SJCRH30 (cell line): Measurements from ENCODE around the gene RHBDF2. TPM values are rescaled to one million over a fixed set of nuclear protein-coding genes. Genes with fewer than 3 reads are reported as not detected.

Experiments
- DNase-seq, 2 experiments: peaks; one replicate each; pipeline ENCODE4 v3.0.0-alpha.2; 2015 to 2020
- H3K27ac ChIP-seq: fragments of 250-450 bp; sonication (Bioruptor Pico); 2 replicates; pipeline ENCODE4 v1.5.1; 2020; ENCODE audit warnings: mild to moderate bottlenecking, moderate library complexity
- H3K27me3 ChIP-seq: fragments of 250-450 bp; sonication (Bioruptor Pico); 2 replicates; pipeline ENCODE4 v1.5.1; 2020; ENCODE audit warnings: mild to moderate bottlenecking, moderate library complexity
- H3K36me3 ChIP-seq: fragments of 250-450 bp; sonication (Bioruptor Pico); 2 replicates; pipeline ENCODE4 v1.5.1; 2020; ENCODE audit warnings: mild to moderate bottlenecking, moderate library complexity
- H3K4me1 ChIP-seq: fragments of 250-450 bp; sonication (Bioruptor Pico); 2 replicates; pipeline ENCODE4 v1.5.1; 2020; ENCODE audit warnings: mild to moderate bottlenecking, moderate library complexity
- H3K4me3 ChIP-seq: fragments of 250-450 bp; sonication (Bioruptor Pico); 2 replicates; pipeline ENCODE4 v1.5.1; 2020; ENCODE audit warnings: mild to moderate bottlenecking, moderate library complexity
- H3K9me3 ChIP-seq: fragments of 250-450 bp; sonication (Bioruptor Pico); replicated peaks from 2 replicates; pipeline ENCODE4 v1.5.1; 2020; ENCODE audit warnings: mild to moderate bottlenecking, moderate library complexity
- total RNA-seq: library from RNA; depleted of rRNA; stranded (reverse); fragments of >200 nt; shearing (Covaris generic); gene quantifications from 2 replicates; pipeline ENCODE4 v1.2.3, GENCODE V29; 2014

RHBDF2 gene
- total RNA-seq, 1 experiment from 2014 or later: 2.5 TPM

- Histone ChIP-seq H3K4me3 (no peak overlapping the region), H3K4me1 (peaks cover 20% of the 10 kb centered on the region), H3K36me3 (no peaks in the 10 kb centered on the region), H3K9me3 (no peaks in the 10 kb centered on the region), H3K27ac (no peak overlapping the region), H3K27me3 (no peaks in the 10 kb centered on the region)
- DNase-seq: no peak
Measured at GRCh38 chr17:76502341-76503211, 1.4 kb upstream of the RHBDF2 start.

- Histone ChIP-seq H3K27me3 (no peaks in the 10 kb centered on the region), H3K4me3 (no peak overlapping the region), H3K27ac (no peak overlapping the region), H3K36me3 (no peaks in the 10 kb centered on the region), H3K4me1 (peaks cover 17% of the 10 kb centered on the region), H3K9me3 (no peaks in the 10 kb centered on the region)
- no peak for DNase-seq
Measured at GRCh38 chr17:76501827-76502307, 644 bp upstream of the RHBDF2 start.

- no peaks in the 10 kb centered on the region for H3K36me3 ChIP-seq
- H3K27ac ChIP-seq: no peak overlapping the region
- H3K4me3 ChIP-seq: no peak overlapping the region
- no peak for DNase-seq
- no peaks in the 10 kb centered on the region for H3K27me3 ChIP-seq
- H3K9me3 ChIP-seq: no peaks in the 10 kb centered on the region
- peaks cover 13% of the 10 kb centered on the region for H3K4me1 ChIP-seq
Measured at GRCh38 chr17:76500747-76501017, 541 bp downstream of the RHBDF2 start.

- Histone ChIP-seq H3K36me3 (no peaks in the 10 kb centered on the region), H3K4me1 (peaks cover 13% of the 10 kb centered on the region)
- no peak for DNase-seq
Measured at GRCh38 chr17:76500074-76500746, 1.0 kb downstream of the RHBDF2 start.

GRCh38 chr17:76499267-76499667, 2.0 kb downstream of the RHBDF2 start:
- H3K27ac ChIP-seq: no peak overlapping the region
- no peak overlapping the region for H3K4me3 ChIP-seq
- H3K36me3 ChIP-seq: no peaks in the 10 kb centered on the region
- H3K4me1 ChIP-seq: peaks cover 13% of the 10 kb centered on the region
- no peaks in the 10 kb centered on the region for H3K9me3 ChIP-seq
- DNase-seq: no peak
- H3K27me3 ChIP-seq: no peaks in the 10 kb centered on the region

More at GRCh38 chr17:76500074-76500746, 1.0 kb downstream of the RHBDF2 start:
- no peaks in the 10 kb centered on the region for H3K27me3 ChIP-seq
- H3K9me3 ChIP-seq: no peaks in the 10 kb centered on the region
- H3K27ac ChIP-seq: no peak overlapping the region
- H3K4me3 ChIP-seq: no peak overlapping the region

- no peaks in the 10 kb centered on the region for H3K36me3 ChIP-seq
- H3K9me3 ChIP-seq: no peaks in the 10 kb centered on the region
- DNase-seq: no peak
- H3K27ac ChIP-seq: no peak overlapping the region
- peaks cover 16% of the 10 kb centered on the region for H3K4me1 ChIP-seq
- H3K27me3 ChIP-seq: no peaks in the 10 kb centered on the region
- H3K4me3 ChIP-seq: no peak overlapping the region
Measured at GRCh38 chr17:76498876-76499251, 2.4 kb downstream of the RHBDF2 start.

GRCh38 chr17:76497979-76498875, 3.0 kb downstream of the RHBDF2 start:
- Histone ChIP-seq H3K27me3 (no peaks in the 10 kb centered on the region), H3K9me3 (no peaks in the 10 kb centered on the region), H3K4me3 (peak overlapping the region; percentile 34), H3K27ac (no peak overlapping the region), H3K36me3 (no peaks in the 10 kb centered on the region), H3K4me1 (peaks cover 23% of the 10 kb centered on the region)
- peak; percentile 94 to 95 for DNase-seq

- H3K4me3 ChIP-seq: peak overlapping the region; percentile 34
Measured at GRCh38 chr17:76497699-76497978, 3.6 kb downstream of the RHBDF2 start.

GRCh38 chr17:76496464-76496863, 4.8 kb downstream of the RHBDF2 start:
- H3K4me3 ChIP-seq: no peak overlapping the region
- no peak overlapping the region for H3K27ac ChIP-seq
- no peaks in the 10 kb centered on the region for H3K36me3 ChIP-seq
- DNase-seq: no peak
- no peaks in the 10 kb centered on the region for H3K9me3 ChIP-seq
- no peaks in the 10 kb centered on the region for H3K27me3 ChIP-seq
- H3K4me1 ChIP-seq: peaks cover 39% of the 10 kb centered on the region

More at GRCh38 chr17:76497699-76497978, 3.6 kb downstream of the RHBDF2 start:
- Histone ChIP-seq H3K36me3 (no peaks in the 10 kb centered on the region), H3K27ac (no peak overlapping the region), H3K9me3 (no peaks in the 10 kb centered on the region), H3K4me1 (peaks cover 28% of the 10 kb centered on the region), H3K27me3 (no peaks in the 10 kb centered on the region)
- DNase-seq: no peak

- DNase-seq: no peak
- no peaks in the 10 kb centered on the region for H3K27me3 ChIP-seq
- H3K27ac ChIP-seq: no peak overlapping the region
- H3K9me3 ChIP-seq: no peaks in the 10 kb centered on the region
- peaks cover 44% of the 10 kb centered on the region for H3K4me1 ChIP-seq
- H3K4me3 ChIP-seq: no peak overlapping the region
- H3K36me3 ChIP-seq: no peaks in the 10 kb centered on the region
Measured at GRCh38 chr17:76495663-76496400, 5.4 kb downstream of the RHBDF2 start.

- Histone ChIP-seq H3K27ac (peak overlapping the region; percentile 64), H3K4me1 (peaks cover 39% of the 10 kb centered on the region), H3K4me3 (peak overlapping the region; percentile 27), H3K27me3 (no peaks in the 10 kb centered on the region), H3K9me3 (no peaks in the 10 kb centered on the region), H3K36me3 (no peaks in the 10 kb centered on the region)
- DNase-seq: no peak
Measured at GRCh38 chr17:76493505-76494167, 7.6 kb downstream of the RHBDF2 start.

GRCh38 chr17:76492989-76493501, 8.2 kb downstream of the RHBDF2 start:
- Histone ChIP-seq H3K4me1 (peaks cover 35% of the 10 kb centered on the region), H3K27ac (peak overlapping the region; percentile 64), H3K27me3 (no peaks in the 10 kb centered on the region), H3K4me3 (peak overlapping the region; percentile 27), H3K36me3 (no peaks in the 10 kb centered on the region), H3K9me3 (no peaks in the 10 kb centered on the region)
- DNase-seq: peak; percentile 88 to 90

- H3K4me1 ChIP-seq: peaks cover 31% of the 10 kb centered on the region
- H3K36me3 ChIP-seq: no peaks in the 10 kb centered on the region
- peak overlapping the region; percentile 27 for H3K4me3 ChIP-seq
- no peaks in the 10 kb centered on the region for H3K9me3 ChIP-seq
- DNase-seq: peak; percentile 77 to 89
- peak overlapping the region; percentile 64 for H3K27ac ChIP-seq
- no peaks in the 10 kb centered on the region for H3K27me3 ChIP-seq
Measured at GRCh38 chr17:76492123-76492988, 8.9 kb downstream of the RHBDF2 start.
